SH-SY5Y (cell line): ENCODE results near the gene PHLDB2.

Experiments
- GATA2 ChIP-seq: IDR thresholded peaks from 2 replicates; pipeline ENCODE4 v1.6.1; 2011; ENCODE audit warnings: mild to moderate bottlenecking, low read depth, low read length
- GATA3 ChIP-seq: IDR thresholded peaks from 2 replicates; pipeline ENCODE4 v1.6.1; 2011; ENCODE audit warnings: low read depth, mild to moderate bottlenecking, low read length, moderate library complexity

GRCh38 chr3:111885578-111885977 is 26.5 kb downstream of the PHLDB2 start:
- TF ChIP-seq GATA3 (no peak), GATA2 (no peak)
